ENCODE data around the gene ARL5A. TPM values are rescaled to one million over a fixed set of nuclear protein-coding genes. Genes with fewer than 3 reads are reported as not detected.
A peak's percentile ranks its signal among the peaks of the same experiment; 100 is the strongest.
"Not testable (repeated sequence)": the region's sequence is repeated elsewhere in the genome, so short reads cannot be mapped to it uniquely, and the experiment has no call there.

The ARL5A gene, protein sequence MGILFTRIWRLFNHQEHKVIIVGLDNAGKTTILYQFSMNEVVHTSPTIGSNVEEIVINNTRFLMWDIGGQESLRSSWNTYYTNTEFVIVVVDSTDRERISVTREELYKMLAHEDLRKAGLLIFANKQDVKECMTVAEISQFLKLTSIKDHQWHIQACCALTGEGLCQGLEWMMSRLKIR
- 22.7 and 26.3 TPM in 2 replicates for total RNA-seq (2014; rRNA removed; shearing (Covaris generic))
- polyA plus RNA-seq (2016; fragmentation: Nextera tagmentation; extraction: Ambion mirVana), result 12.5 and 15.4 TPM in 2 replicates

DNA sequence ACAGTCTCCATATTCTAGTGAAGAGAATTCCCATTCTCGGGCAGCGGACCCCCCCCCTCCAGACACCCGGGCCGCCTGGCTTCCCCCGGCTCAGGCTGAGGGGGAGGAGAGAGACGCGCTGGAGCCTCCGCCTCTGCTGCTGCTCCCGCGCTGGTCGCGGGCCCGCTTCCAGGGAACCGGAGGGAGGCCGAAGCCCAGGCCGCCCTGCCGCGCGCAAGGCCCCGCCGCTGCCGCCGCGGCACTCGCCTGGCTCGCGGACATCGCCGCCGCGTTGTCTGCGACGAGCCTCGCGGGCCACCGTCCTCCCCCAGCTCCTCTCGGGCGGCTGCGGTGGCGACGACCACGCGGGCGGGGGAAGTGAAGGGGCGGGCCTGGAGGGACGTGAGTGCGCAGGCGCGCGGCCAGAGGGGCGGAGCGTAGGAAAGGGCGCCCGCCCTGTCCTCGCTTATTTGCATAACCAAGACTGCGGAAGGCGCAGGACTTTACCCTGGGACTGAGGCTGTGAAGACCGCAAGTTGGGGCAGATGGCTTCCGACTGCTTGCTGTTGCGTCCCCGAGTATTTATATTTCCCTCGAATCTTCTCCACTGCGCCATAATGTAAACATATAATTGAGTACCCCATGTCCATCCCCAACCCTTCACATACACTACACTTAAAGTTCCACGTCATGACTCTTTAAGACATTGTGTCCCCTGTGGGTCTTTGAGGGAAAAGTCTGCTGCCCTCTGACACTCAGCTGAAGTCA lies at the start of gene ARL5A:
Gene ARL5A, minus strand, starts transcription at position 279 of the 747 bp plus-strand sequence. Its CDS starts 245 bp downstream, at position 34.
- Histone ChIP-seq H3K27ac (peak within 1 kb of the TSS; percentile 55), H3K4me2 (ENCODE audit: unreplicated experiment) (peak within 1 kb of the TSS; percentile 95), H4K20me1 (ENCODE audit: insufficient read depth) (peaks cover 2% of the 10 kb centered on the region; the same call in 1 of the 2 replicates), H2AFZ (peak within 1 kb of the TSS; percentile 99), H3K36me3 (ENCODE audit: low read depth) (no peaks in the 10 kb centered on the region), H3K9me2 (ENCODE audit: insufficient read depth) (no peaks in the 10 kb centered on the region), H3K4me3 (peak within 1 kb of the TSS; percentile 82), H3K79me2 (ENCODE audit: insufficient read depth) (peaks cover 48% of the 10 kb centered on the region), H3K27me3 (replicated peaks; ENCODE audit: insufficient read depth) (no peaks in the 10 kb centered on the region), H3K4me1 (ENCODE audit: insufficient read depth) (peaks cover 20% of the 10 kb centered on the region), H3K9ac (peak within 1 kb of the TSS; percentile 95), H3F3A (ENCODE audit: insufficient read depth) (peaks cover under 1% of the 10 kb centered on the region), H3K9me3 (ENCODE audit: low read depth) (no peaks in the 10 kb centered on the region)
- TF ChIP-seq EZH2 (IDR thresholded peaks at IDR 0.05; ENCODE audit: insufficient read depth, poor library complexity, severe bottlenecking) (no peak), EZH2phosphoT487 (IDR thresholded peaks at IDR 0.05; ENCODE audit: insufficient read depth, low read depth) (no peak)
- peak; percentile 97 for DNase-seq
- in situ Hi-C loops (cut with MboI), result no loop called here
- WGBS, 2 experiments (ENCODE audit: low coverage in 1 of 2, low lambda C conversion rate in 2 of 2, missing lambda C conversion rate in 2 of 2), result 1% methylated on average over 49 to 63 of the region's 64 CpGs

DNA sequence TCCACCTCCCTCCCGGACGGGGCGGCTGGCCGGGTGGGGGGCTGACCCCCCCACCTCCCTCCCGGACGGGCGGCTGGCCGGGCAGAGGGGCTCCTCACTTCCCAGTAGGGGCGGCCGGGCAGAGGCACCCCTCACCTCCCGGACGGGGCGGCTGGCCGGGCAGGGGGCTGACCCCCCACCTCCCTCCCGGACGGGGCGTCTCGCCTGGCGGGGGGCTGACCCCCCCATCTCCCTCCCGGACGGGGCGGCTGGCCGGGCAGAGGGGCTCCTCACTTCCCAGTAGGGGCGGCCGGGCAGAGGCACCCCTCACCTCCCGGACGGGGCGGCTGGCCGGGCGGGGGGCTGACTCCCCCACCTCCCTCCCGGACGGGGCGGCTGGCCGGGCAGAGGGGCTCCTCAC lies 47.4 kb upstream of the ARL5A start:
- H3K4me2 ChIP-seq (ENCODE audit: unreplicated experiment); in situ Hi-C loops (cut with MboI): not testable (repeated sequence)
- WGBS, 2 experiments (ENCODE audit: low coverage in 1 of 2, low lambda C conversion rate in 2 of 2, missing lambda C conversion rate in 2 of 2), result 60% methylated on average over 1 of the region's 34 CpGs; no CpG with 5 or more reads in 1 of the 2 experiments

DNA sequence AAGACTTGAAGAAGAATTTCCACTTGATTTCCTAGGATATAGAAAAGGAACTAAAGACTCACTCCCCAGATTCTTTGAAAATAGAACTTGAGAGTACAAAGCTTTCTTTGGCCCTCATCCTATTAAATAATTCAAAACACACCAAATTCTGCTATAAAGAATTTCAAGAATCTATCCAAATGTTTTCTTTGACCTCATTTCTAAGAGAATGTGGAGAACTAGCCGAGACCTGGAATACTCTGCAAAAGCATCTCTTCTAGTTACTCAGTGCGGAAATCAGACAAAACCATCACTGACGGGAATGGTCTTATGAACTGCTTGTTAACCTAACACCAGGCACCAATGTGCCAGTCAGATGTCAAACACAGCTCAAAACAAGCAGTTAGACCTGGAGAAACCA lies 44.2 kb upstream of the ARL5A start:
- Histone ChIP-seq H3K27me3 (replicated peaks; ENCODE audit: insufficient read depth) (no peaks in the 10 kb centered on the region), H3K4me2 (ENCODE audit: unreplicated experiment) (no peak overlapping the region), H3K79me2 (ENCODE audit: insufficient read depth) (no peaks in the 10 kb centered on the region), H3K36me3 (ENCODE audit: low read depth) (no peaks in the 10 kb centered on the region), H3K9me3 (ENCODE audit: low read depth) (no peaks in the 10 kb centered on the region), H3F3A (ENCODE audit: insufficient read depth) (no peaks in the 10 kb centered on the region), H3K27ac (no peak overlapping the region), H4K20me1 (ENCODE audit: insufficient read depth) (no peaks in the 10 kb centered on the region), H2AFZ (no peak overlapping the region), H3K4me3 (no peak overlapping the region), H3K4me1 (ENCODE audit: insufficient read depth) (no peaks in the 10 kb centered on the region), H3K9ac (no peak overlapping the region), H3K9me2 (ENCODE audit: insufficient read depth) (no peaks in the 10 kb centered on the region)
- 14 to 23% methylated on average over 3 of the region's 3 CpGs for WGBS, 2 experiments (ENCODE audit: low coverage in 1 of 2, low lambda C conversion rate in 2 of 2, missing lambda C conversion rate in 2 of 2)
- TF ChIP-seq EZH2 (IDR thresholded peaks at IDR 0.05; ENCODE audit: insufficient read depth, poor library complexity, severe bottlenecking) (no peak), EZH2phosphoT487 (IDR thresholded peaks at IDR 0.05; ENCODE audit: insufficient read depth, low read depth) (no peak)
- no peak for DNase-seq
- in situ Hi-C loops (cut with MboI), result no loop called here

More for the DNA sequence above, 47.4 kb upstream of the ARL5A start:
- H2AFZ ChIP-seq; H3K27ac ChIP-seq; H3K9me2 ChIP-seq (ENCODE audit: insufficient read depth); H3K4me1 ChIP-seq (ENCODE audit: insufficient read depth); H3K4me3 ChIP-seq; H3K9ac ChIP-seq; H3K36me3 ChIP-seq (ENCODE audit: low read depth); H3K79me2 ChIP-seq (ENCODE audit: insufficient read depth); H3K27me3 ChIP-seq (replicated peaks; ENCODE audit: insufficient read depth); H3K9me3 ChIP-seq (ENCODE audit: low read depth); H3F3A ChIP-seq (ENCODE audit: insufficient read depth); H4K20me1 ChIP-seq (ENCODE audit: insufficient read depth); DNase-seq: not testable (repeated sequence)

DNA sequence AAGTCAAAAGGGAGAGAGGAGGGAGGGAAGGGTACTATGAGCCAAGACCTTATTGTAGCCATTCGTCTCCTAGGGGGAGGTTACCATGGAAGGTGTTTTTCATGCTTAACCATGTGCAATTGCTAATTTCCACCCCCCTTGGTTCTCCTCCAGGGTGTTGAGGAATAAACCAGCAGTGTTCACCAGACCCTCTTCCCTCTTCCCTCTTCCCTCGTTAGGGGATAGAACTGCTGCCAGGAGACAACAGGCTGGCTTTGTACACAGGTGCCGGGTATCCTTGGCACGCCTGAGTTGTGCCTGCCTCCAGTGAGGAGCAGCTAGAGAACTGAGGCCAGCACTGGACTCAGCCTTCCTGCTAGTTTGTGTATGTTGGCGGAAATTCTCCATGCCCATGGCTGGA lies 41.1 kb upstream of the ARL5A start:
- in situ Hi-C loops (cut with MboI), result no loop called here
- Histone ChIP-seq H2AFZ (no peak overlapping the region), H3K27ac (no peak overlapping the region), H3K4me1 (ENCODE audit: insufficient read depth) (no peaks in the 10 kb centered on the region), H3K9me2 (ENCODE audit: insufficient read depth) (no peaks in the 10 kb centered on the region), H3K4me2 (ENCODE audit: unreplicated experiment) (no peak overlapping the region), H3K4me3 (no peak overlapping the region), H3K27me3 (replicated peaks; ENCODE audit: insufficient read depth) (no peaks in the 10 kb centered on the region; the same call in 1 of the 2 replicates), H3K9me3 (ENCODE audit: low read depth) (no peaks in the 10 kb centered on the region), H3K79me2 (ENCODE audit: insufficient read depth) (no peaks in the 10 kb centered on the region), H3F3A (ENCODE audit: insufficient read depth) (no peaks in the 10 kb centered on the region), H3K9ac (no peak overlapping the region), H4K20me1 (ENCODE audit: insufficient read depth) (no peaks in the 10 kb centered on the region), H3K36me3 (ENCODE audit: low read depth) (no peaks in the 10 kb centered on the region)
- WGBS, 2 experiments (ENCODE audit: low coverage in 1 of 2, low lambda C conversion rate in 2 of 2, missing lambda C conversion rate in 2 of 2), result 63 to 65% methylated on average over 5 of the region's 5 CpGs
- TF ChIP-seq EZH2phosphoT487 (IDR thresholded peaks at IDR 0.05; ENCODE audit: insufficient read depth, low read depth), result no peak
- TF ChIP-seq EZH2 (IDR thresholded peaks at IDR 0.05; ENCODE audit: insufficient read depth, poor library complexity, severe bottlenecking), result no peak
- no peak for DNase-seq
